Fibroblast of mammary gland (primary cell): ENCODE measurements around the gene NUP107.
A peak's percentile ranks its signal among the peaks of the same experiment; 100 is the strongest.
"Not testable (repeated sequence)": the region's sequence is repeated elsewhere in the genome, so short reads cannot be mapped to it uniquely, and the experiment has no call there.

ENCODE experiments used
- DNase-seq: peaks from one replicate; pipeline ENCODE4 v3.0.0-alpha.2; 2010; ENCODE audit warnings: low read depth
- H3K4me3 ChIP-seq: 2 replicates; pipeline ENCODE4 v1.5.1; 2011; ENCODE audit warnings: low read depth, mild to moderate bottlenecking, low read length, moderate library complexity; ENCODE audit not compliant: control insufficient read depth
- CTCF ChIP-seq: conservative IDR thresholded peaks from 2 replicates; pipeline ENCODE4 v1.5.1; 2011; ENCODE audit warnings: low read depth, low read length, inconsistent platforms; ENCODE audit not compliant: control insufficient read depth, insufficient read depth

The NUP107 gene

GRCh38 chr12:68674376-68674775 is 12.4 kb upstream of the NUP107 start:
- TF ChIP-seq CTCF, result no peak
- H3K4me3 ChIP-seq, result no peak overlapping the region

GRCh38 chr12:68675101-68675842 is 11.5 kb upstream of the NUP107 start:
- TF ChIP-seq CTCF, result no peak
- no peak for DNase-seq
- H3K4me3 ChIP-seq, result no peak overlapping the region

More at GRCh38 chr12:68674376-68674775, 12.4 kb upstream of the NUP107 start:
- no peak for DNase-seq

- not testable (repeated sequence) for H3K4me3 ChIP-seq, DNase-seq
Measured at GRCh38 chr12:68676854-68677253, 9.9 kb upstream of the NUP107 start.

- peak overlapping the region; percentile 99 for H3K4me3 ChIP-seq
- no peak for DNase-seq
- TF ChIP-seq CTCF, result no peak
Measured at GRCh38 chr12:68686262-68686594, 550 bp upstream of the NUP107 start.

- no peak for TF ChIP-seq CTCF
- no peak for DNase-seq
Measured at GRCh38 chr12:68695454-68695853, 8.7 kb downstream of the NUP107 start.

GRCh38 chr12:68699486-68699885 is 12.7 kb downstream of the NUP107 start:
- H3K4me3 ChIP-seq, result no peak overlapping the region
- no peak for TF ChIP-seq CTCF
- no peak for DNase-seq

More at GRCh38 chr12:68695454-68695853, 8.7 kb downstream of the NUP107 start:
- H3K4me3 ChIP-seq, result no peak overlapping the region

GRCh38 chr12:68727776-68728175 is 41.0 kb downstream of the NUP107 start:
- no peak for TF ChIP-seq CTCF
- no peak for DNase-seq

More at GRCh38 chr12:68727776-68728175, 41.0 kb downstream of the NUP107 start:
- H3K4me3 ChIP-seq, result no peak overlapping the region
